CD4-positive, alpha-beta T cell treated with Interleukin-6 at 100 ng/mL for 8 hours (primary cell): ENCODE measurements around the gene KCNH4.
"Not testable (repeated sequence)": the region's sequence is repeated elsewhere in the genome, so short reads cannot be mapped to it uniquely, and the experiment has no call there.

Source experiments
- DNase-seq: peaks from one replicate; pipeline ENCODE4 v3.0.0-alpha.2; 2020; ENCODE audit warnings: mixed read lengths, low spot score

KCNH4 gene

DNA sequence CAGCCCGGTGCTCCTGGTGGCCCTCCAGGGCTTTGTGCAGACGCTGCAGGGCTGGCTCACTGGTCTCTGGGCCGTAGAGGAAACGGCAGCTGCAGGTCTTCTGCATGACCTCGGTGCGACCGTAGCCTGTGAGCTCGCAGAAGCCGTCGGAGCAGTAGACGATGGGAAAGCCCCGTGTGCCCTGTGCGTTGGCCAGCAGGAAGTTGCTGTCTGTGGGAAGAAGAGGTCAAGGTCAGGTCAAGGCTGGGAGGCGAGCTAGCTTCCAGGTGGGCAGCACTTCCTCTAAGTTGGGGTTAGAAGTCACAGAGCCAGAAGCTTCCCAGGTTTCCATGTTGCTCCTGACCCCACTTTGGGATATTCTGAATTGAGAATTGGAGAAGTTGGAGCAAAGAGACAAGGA lies 2.1 kb downstream of the KCNH4 start:
- DNase-seq: no peak

DNA sequence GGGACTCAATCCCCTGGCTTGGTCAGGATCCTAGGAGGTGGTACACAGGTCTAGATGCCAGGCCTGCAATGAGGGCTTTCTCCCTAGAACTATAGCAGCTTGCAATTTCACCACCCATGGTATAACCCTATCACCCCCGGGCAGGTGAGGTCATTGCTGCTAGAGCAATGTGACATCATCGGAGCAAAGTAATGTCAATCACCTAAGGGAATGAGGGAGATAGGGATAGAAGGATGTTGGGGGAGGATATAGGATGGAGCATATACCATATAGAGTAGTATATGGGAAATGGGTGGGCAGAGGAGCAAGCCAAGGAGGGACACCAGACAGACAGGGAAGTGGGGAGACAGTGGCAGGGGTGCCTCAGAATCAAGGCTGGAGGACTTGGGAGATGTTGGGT lies 3.3 kb downstream of the KCNH4 start:
- DNase-seq: no peak

DNA sequence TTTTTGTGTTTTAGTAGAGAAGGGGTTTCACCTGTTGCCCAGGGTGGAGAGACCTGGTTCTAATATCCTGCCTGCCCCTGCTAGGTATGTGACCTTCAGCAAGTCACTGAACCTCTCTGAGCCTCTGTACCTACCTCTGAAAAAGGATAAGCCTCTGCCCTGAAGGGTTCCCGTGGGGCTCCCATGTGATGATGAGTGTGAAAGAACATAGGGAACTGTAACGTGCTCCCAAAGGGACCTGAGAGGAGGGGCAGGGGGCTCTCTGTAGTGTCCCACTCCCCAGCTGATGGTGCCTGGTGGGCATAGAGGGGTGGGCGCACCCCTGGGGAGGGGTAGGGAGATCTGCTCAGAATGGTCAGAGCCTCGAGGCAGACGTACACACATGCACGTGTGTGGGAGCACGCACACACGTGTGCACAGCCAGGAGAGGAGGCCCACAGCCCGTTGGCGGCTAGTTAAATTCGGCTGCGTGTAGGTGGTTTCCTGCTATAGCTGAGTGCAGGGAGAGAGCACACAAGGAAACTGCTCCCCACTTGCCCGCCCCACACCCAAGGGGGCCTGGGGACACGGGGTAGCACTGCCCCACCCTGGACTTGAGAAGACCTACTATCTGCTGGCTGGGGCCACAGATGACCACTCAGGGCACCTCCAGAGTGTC lies 6.7 kb downstream of the KCNH4 start:
- DNase-seq: no peak

DNA sequence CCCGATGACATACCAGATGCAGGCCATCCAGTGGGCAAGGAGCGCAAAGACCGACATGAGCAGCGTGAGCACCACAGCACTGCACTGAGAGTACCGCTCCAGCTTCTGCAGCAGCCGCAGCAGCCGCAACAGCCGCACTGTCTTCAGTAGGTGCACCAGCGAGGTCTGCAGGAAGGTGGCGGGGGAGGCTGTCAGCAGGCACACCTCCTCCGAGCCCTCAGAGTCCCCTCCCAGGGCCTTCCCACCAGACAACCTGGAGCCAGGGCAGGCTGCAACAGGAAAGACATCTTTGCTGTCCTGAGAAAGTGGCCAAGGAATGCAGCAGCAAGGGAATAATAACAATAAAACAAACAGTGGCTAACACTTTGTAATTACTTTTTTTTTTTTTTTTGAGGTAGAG lies 9.1 kb downstream of the KCNH4 start:
- DNase-seq: no peak

DNA sequence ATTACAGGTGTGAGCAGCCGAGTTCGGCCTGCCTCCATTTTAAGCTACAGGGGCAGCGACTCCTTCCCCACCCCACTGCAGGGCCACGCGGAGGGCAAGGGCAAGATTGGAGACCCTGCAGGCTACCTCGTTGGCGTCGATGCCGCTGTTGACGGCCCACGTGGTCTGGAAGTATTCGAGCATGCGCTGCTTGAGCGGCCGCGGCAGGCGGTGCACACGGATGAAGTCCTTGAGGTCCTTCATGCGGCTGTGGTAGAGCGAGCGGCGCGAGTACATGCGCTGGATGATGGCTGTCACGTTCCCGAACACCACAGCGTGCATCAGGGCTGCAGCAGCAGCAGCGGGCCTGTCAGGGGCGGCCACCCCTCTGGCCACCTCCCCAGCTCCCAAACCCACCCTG lies 11.6 kb downstream of the KCNH4 start:
- no peak for DNase-seq

DNA sequence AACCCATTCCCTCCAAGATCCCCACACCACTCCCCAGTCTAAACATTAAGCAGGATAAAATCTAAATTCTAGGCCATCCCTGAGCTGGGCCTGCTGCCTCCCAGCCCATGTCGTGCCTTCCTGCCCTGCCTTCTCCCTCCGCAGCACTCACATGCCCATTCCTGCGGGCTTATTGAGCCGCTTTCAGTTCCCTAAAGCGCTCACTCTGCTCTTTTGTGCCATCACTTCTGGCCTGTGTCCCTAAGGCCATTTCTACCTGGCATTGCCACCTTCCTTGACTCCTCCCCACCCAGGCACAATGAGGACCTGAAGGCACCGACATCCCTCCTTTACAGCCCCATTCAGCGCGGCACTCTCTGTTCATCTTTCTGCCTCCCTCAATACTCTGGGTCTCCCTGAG lies 13.1 kb downstream of the KCNH4 start:
- no peak for DNase-seq

DNA sequence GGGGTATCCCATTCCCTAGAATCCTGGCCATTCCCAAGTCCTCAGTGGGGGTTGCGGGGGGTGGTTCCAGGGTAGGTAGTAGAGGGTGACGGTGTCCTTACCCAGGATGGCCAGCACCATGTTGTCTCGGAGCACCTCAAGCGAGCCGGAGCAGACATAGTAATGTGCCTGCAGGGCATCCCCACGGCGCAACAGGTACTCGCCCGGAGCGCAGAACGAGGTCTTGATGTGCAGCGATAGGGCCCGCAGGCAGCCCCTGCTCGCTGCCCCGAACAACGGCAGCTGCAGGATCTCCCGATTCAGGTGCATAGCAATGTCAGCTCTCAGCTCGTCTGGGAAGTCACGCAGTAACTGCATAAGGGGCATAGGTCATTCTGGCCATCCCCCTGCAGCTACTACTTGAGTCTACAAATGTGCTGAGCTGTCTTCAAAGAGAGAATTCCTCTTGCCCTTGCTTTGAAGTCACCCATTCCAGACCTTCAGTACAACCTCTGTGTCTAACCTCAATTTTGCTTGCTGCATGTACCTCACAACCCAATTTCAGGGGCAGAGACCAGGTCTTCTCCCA lies 14.7 kb downstream of the KCNH4 start:
- no peak for DNase-seq

DNA sequence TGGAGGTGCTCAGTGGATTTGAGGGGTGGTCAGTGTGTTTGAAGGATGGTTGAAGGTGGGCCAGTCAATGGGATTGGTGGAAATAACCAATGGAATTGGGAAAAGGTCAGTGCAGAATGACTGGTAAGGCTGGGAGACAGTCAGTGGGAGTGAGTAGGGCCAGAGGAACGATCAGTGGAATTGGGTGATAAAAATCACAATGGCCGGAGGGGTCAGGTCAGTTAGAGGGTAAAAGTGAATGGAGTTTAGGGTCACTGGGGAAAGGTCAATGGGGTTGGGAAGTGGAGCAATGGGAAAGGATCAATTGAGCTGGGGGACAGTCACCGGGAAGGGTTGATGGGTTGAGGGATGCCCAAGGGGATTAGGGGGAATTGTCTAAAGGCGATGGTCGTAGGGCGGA lies 15.2 kb downstream of the KCNH4 start:
- no peak for DNase-seq

DNA sequence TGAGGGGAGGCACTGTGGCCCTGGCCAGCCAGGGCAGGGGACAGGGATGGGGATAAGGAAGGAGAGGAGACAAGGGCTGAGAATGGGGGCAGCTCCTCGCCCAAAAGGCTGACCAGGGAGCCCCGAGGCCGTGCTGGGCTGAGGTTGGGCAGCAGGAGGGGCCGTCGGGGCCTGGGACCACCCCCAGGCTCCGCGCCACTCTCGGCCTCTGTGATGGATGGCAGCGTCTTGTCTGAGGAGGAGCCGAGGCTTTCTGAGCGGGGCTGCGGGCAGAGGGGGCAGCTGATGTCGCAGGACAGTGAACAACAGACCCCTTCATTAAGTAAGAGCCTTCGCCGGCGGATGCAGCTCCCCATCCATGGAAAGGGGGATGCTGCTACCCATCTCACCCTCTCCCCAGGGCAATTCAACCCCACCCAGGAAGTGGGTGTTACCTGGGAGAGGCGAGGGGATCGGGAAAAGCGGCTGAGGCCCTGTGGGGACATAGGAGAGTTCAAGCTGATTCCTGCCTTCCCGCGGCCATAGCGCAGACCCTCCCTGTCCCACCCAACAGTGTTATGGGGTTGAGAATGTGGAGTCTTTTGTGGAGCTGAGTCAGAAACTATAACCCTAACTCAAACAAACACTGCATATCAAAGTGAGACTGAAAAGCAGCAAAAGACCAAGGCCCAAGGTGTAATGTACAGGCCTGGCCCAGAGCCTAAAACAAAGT lies 17.1 kb downstream of the KCNH4 start:
- DNase-seq: no peak

DNA sequence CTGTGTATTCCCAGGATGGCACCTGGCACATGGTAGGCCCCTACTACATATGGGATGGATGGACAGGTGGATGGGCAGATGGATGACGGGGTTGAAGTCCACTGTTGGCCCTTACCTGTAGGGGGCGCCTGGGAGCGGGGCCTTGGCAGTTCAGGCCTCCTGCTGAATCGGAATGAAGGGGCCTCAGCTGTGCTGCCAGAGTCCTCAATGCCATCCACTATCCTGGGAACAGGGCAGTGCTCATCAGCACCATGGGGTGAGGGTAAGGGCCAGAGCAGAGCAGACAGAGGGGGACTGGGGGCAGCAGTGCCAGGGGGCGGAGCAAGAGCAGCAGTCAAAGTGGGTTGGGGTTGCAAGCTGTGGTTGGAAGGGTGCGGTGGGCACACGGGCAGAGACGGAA lies 17.8 kb downstream of the KCNH4 start:
- peak; percentile 19 for DNase-seq

DNA sequence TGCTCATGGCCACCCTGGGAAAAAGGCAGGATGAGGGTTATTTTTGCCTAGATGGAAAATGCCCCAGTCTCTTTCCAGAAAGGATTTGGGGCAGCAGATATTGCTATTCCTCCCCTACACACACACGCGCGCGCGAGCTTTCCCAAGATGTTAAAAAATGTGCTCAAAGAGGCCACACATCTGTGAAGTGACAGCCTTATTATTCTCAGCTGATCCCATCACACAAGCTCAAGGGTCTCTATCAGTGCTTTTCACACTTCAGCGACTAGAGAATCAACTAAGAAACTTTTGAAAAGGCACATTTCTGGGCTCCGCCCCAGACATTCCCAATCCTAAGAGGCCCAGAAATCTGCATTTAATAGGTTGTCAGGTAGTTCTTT lies 20.4 kb downstream of the KCNH4 start:
- no peak for DNase-seq

DNA sequence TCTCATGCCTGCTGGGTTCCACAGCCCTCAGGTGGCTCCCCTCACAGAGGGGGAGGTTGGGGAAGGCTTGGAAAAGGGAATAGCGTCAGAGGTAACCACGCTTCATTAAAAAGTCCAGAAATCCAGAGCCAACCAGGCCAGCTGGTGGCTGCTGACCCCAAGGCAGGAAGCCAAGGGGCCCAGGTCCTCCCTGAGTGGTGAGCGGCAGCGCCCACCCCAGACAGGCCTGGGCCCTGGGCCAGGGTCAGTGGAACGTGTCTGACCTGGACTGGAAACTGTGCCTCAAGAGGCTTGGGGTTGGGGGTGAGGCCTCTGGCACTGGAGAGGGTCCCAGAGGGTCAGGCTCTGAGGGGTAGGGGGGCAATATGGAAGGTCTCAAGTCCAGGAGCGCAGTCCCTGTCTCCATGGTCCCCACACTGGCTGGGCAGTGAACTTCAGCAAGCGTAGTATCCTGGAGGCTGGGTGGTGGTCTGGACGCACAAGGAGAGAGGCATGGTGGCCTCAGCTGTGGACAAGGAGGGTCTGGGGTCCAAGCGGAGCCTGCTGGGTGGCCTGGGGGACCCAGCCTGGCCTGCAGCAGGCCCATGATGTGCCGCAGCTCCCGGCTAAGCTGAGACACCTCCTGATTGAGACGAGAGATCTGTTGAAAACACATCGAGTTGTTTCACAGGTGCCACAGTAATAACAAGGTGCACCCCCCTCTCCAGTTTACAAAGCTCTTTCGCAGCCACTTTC lies 21.0 kb downstream of the KCNH4 start:
- DNase-seq: no peak

DNA sequence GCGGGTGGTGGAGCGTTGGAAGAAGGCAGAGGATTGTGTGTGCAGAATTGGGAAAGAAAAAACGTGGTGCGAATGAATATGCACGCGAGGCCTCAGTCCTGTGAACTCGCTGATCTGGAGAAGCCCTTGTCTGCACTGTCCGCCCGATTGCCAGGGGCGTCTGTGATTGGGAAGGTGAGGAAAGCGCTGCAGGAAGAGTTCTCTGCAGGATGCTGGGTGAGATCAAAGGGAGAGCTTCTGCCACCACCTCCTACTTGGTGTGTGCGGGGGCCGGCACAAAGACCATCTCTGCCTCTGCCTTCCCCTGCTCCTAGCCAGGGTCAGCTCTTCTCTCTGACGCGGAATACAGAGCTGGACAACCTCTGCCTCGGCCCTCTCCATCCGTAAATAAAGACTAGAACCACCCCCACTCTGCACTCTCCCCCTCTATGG lies 25.3 kb downstream of the KCNH4 start:
- no peak for DNase-seq

DNA sequence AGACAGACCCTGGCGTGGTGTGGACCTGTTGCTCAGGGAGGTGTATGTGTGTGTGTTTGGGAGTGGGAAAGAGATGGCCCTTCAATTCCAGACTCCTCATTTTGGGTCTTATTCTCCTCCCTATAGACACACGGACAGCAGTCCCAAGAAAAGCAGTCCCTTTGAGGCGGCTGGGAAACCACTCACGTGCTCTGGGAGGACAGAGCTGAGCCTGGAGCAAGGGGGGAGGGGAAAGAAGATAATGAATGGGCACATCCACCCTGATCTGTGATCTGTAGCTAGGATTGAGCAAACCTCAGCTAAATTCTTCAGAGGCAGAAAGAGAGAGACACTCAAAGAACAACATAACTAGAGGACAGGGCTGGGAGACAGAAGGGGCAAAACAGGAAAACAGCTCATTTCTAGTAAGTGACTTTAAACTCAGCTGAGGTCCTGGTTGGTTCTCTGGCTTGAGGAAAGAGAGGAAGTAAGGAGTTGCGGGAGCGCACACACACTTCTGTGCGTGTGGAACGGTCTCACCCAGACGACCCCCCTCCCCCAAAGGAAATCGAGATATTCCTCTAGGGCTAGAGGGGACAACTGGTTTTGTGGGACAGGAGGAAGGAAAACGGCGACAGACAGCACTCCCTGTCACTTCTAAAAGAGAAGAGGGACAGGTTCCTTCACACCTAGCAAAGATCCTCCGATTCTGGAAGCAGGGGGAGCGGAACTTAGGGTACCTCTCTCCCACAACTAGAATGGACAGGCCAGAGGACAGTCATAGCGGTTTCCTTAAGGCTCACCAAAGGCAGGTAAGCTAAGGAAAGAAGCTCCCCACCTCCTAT lies 26.8 kb downstream of the KCNH4 start:
- no peak for DNase-seq

DNA sequence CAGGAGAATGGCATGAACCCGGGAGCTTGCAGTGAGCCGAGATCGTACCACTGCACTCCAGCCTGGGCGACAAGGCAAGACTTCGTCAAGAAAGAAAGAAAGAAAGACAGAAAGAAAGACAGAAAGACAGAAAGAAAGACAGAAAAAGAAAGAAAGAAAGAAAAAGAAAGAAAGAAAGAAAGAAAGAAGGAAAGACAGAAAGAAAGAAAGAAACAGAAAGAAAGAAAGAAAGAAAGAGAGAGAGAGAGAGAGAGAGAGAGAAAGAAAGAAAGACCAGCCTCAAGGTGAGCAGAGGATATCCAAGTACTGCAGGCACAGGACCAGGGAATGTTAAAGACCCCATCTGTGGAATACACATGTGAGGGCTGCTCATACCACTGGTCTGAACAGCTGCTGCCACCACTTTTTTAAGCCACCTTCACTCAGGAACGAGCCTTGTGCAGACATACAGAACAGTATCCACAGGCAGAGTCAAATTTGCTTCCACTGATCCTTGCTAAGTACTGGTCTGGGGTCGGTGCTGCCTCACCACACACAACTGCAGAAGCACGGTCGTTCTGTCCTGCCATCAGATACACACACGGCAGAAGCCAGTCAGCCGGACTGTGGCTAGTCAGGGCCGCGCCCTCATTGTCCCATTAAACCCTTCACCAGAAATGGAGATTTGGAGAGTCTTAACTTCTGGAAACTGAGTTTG lies 33.9 kb downstream of the KCNH4 start:
- no peak for DNase-seq

DNA sequence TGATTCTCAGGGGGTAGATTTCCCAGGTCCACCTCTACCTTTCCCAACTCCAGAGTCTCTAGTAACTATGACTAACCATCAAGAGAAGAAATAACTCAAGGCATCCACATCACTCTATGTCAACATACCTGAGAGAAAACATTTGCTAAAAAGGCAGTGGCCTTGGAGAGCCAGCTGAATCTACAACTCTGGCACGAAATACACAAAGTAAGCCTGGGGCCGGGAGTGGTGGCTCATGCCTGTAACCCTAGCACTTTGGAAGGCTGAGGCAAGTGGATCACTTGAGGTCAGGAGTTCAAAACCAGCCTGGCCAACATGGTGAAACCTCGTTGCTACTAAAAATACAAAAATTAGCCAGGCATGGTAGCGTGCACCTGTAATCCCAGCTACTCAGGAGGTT lies 37.8 kb downstream of the KCNH4 start:
- DNase-seq: not testable (repeated sequence)

DNA sequence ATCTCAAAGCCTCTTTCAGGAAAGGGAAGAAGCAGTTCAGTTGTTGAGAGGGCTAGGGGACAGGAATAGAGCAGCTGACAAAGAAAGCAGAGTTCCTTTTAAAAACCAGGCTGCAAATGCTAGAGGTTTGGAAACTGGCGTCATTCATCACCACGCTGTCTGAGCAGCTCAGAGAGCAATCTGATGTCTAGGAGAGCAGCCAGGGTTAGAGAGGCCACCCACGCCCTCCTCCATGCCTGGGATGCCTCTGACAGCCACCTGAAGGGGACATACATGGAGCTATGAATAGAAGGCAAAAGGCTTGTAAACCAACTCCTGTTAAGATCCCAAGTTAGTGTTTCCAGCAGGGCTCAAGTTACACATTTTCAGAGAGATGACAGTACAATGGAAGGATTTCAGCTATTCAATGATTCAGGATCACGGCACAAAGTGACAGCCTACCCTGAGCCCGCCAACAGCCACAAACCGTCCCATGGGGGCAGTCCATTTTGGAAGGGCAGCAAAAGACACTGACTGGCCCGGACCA lies 38.5 kb downstream of the KCNH4 start:
- DNase-seq: no peak

DNA sequence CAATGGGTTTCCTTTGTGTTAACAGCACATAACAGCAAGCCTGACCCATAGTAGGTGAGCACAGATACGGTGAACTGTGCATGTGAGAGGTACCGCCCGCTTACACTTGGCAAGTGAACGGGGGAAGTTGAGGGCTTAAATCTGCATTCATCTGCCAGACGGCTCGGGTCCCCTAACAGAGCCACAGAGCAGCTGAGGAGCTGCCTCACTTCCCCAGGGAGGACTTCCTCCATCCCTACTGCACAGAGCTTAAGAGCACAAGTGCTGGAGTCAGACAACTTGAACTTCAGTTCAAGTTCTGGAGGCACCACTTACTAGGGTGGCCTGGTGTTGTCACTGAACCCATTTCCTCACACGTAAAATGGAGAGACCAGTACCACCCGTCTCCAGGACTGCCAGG lies 39.6 kb downstream of the KCNH4 start:
- DNase-seq: no peak

DNA sequence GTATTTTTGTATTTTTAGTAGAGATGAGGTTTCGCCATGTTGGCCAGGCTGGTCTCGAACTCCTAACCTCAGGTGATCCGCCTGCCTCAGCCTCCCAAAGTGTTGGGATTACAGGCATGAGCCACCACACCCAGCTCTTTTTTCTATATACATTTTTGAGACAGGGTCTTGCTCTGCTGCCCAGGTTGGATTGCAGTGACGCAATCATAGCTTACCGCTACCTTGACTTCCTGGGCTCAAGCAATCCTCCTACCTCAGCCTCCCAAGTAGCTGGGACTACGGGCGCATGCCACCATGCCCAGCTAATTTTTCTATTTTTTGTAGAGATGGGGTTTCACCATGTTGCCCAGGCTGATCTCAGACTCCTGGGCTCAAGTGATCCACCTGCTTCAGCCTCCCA lies 40.3 kb downstream of the KCNH4 start:
- DNase-seq: not testable (repeated sequence)

DNA sequence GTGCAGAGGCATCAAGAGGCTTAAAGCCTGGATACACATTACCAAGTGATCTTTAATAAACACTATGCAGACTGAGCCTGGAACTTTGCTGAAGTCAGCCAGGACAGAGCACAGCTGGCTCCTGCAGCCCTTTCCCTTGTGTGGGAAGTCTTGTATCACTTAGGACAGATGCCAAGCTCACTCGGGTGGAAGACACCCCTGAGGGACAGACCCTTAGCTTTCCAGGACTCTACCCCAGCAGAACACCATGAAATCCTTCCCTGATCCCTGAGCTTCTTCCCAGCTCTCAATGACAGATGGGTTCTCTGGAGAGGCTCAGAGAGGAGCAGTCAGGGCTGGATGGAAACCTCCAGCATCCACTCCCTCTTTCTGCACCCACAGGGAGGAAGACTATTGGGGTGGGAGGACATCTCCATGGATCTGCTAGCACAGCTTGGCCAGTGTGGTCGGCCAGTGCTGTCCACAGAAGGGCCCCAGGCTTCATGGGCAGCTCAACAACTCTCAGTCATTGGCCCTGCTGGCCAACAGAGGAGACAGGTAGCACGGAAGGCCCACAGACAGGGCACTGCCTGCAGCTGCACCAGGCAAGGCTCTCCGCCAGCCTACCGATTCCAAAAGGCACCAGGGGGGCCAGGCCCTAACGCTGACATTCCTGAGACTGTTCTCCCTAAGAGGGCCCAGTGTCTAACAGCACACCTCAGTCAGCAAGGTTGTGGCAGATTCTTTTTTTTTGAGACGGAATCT lies 42.0 kb downstream of the KCNH4 start:
- DNase-seq: no peak

DNA sequence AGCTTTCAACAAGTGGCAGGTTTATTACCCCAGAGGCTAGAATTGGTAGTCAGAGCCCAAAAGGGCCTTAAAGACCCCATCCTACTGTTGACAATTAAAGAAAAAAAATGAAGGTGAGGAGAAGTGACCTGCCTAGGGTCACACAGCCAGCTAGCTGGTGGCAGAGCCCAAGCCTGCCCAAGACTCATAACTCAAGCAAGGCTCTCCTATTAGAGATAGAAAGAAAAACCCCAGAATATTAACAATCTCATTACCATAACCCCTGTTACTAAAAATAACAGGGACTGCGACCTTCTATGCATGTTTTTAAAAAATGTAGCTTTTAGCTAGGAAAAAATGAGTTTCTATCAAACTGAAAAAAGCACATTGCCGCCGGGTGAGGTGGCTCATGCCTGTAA lies 44.3 kb downstream of the KCNH4 start:
- no peak for DNase-seq
